ENCODE data around the gene TP63. TPM values are rescaled to one million over a fixed set of nuclear protein-coding genes. Genes with fewer than 3 reads are reported as not detected.

Gene TP63
- total RNA-seq, 6 experiments from 2014 or later: 0.06 to 0.55 (median 0.15) TPM; not detected in 3

- Histone ChIP-seq H3K9me3 (no peaks in the 10 kb centered on the region), H3K4me1 (no peaks in the 10 kb centered on the region), H3K36me3 (no peaks in the 10 kb centered on the region), H3K27ac (no peak overlapping the region), H3K27me3 (no peaks in the 10 kb centered on the region), H3K4me3 (no peak overlapping the region)
- no peak for TF ChIP-seq CTCF (IDR thresholded peaks at IDR 0.05)
- no peak for TF ChIP-seq POLR2A (IDR thresholded peaks at IDR 0.05)
- WGBS (ENCODE audit: insufficient coverage, low coverage, low lambda C conversion rate, missing lambda C conversion rate): 72% methylated on average over 10 of the region's 10 CpGs
- DNase-seq (no peak), ATAC-seq (no peak)
- intact Hi-C loops (cut with DNase I): no loop called here
Measured at GRCh38 chr3:189813647-189814240, 182.6 kb downstream of the TP63 start.

- intact Hi-C loops (cut with DNase I): no loop called here
- no peaks in the 10 kb centered on the region for H3K4me1 ChIP-seq
- no peak overlapping the region for H3K27ac ChIP-seq
- H3K27me3 ChIP-seq: no peaks in the 10 kb centered on the region
- no peaks in the 10 kb centered on the region for H3K36me3 ChIP-seq
- DNase-seq (no peak), ATAC-seq (no peak)
- no peak overlapping the region for H3K4me3 ChIP-seq
- H3K9me3 ChIP-seq: no peaks in the 10 kb centered on the region
- WGBS (ENCODE audit: insufficient coverage, low coverage, low lambda C conversion rate, missing lambda C conversion rate): 41% methylated on average over 2 of the region's 2 CpGs
- TF ChIP-seq CTCF (IDR thresholded peaks at IDR 0.05) (no peak), POLR2A (IDR thresholded peaks at IDR 0.05) (no peak)
Measured at GRCh38 chr3:189820365-189820720, 189.2 kb downstream of the TP63 start.

GRCh38 chr3:189821262-189821661, 190.1 kb downstream of the TP63 start:
- no peaks in the 10 kb centered on the region for H3K4me1 ChIP-seq
- ATAC-seq: no peak
- intact Hi-C loops (cut with DNase I): no loop called here
- no peaks in the 10 kb centered on the region for H3K27me3 ChIP-seq
- no peak overlapping the region for H3K27ac ChIP-seq
- no peak for DNase-seq
- 55% methylated on average over 4 of the region's 4 CpGs for WGBS (ENCODE audit: insufficient coverage, low coverage, low lambda C conversion rate, missing lambda C conversion rate)
- no peak for TF ChIP-seq POLR2A (IDR thresholded peaks at IDR 0.05)
- TF ChIP-seq CTCF (IDR thresholded peaks at IDR 0.05): no peak
- no peaks in the 10 kb centered on the region for H3K9me3 ChIP-seq
- H3K4me3 ChIP-seq: no peak overlapping the region
- H3K36me3 ChIP-seq: no peaks in the 10 kb centered on the region

DNA sequence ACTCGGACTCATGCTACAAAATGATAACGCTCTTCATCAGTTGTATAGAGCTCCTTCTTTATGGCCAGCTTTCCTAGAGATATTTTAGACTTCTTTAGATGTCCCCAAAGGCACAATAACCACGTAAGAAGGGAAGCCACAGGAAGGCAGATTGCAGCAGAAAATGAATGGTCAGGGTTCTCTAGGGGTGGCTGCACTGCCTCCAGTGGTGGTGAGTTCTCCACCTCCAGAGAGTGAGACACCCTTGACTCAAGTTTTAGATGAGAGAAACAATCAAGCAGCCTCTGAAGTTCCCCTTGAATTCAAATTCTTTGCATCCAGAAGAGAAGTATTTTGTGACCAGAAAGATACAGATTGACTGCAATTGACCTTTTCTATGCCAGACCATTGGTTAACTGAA, 191.5 kb downstream of the TP63 start:
- Histone ChIP-seq H3K4me3 (no peak overlapping the region), H3K9me3 (no peaks in the 10 kb centered on the region), H3K27me3 (no peaks in the 10 kb centered on the region), H3K27ac (no peak overlapping the region), H3K4me1 (peaks cover 0 to 2% (median 0%) of the 10 kb centered on the region in 4 donors), H3K36me3 (no peaks in the 10 kb centered on the region)
- TF ChIP-seq CTCF (IDR thresholded peaks at IDR 0.05): no peak
- no peak for TF ChIP-seq POLR2A (IDR thresholded peaks at IDR 0.05)
- intact Hi-C loops (cut with DNase I): no loop called here
- DNase-seq: no peak
- WGBS (ENCODE audit: insufficient coverage, low coverage, low lambda C conversion rate, missing lambda C conversion rate): 72% methylated on average over 3 of the region's 3 CpGs
- ATAC-seq: no peak
